CD4-positive, CD25-positive, alpha-beta regulatory T cell (primary cell): ENCODE measurements around the gene KIAA1217. TPM values are rescaled to one million over a fixed set of nuclear protein-coding genes. Genes with fewer than 3 reads are reported as not detected.

ENCODE experiments used
- ATAC-seq, 2 donors: fragments of 150-1000 bp; cut with Tn5 transposase; one replicate each; pipeline ENCODE4 v1.10.0; 2021; ENCODE audit warnings: low read depth in 2 of 2, moderate number of reproducible peaks in 2 of 2, moderate library complexity in 1 of 2
- DNase-seq, 3 donors: peaks; one replicate each; pipeline versions ENCODE4 v3.0.0 to v3.0.0-alpha.2; 2012 to 2022; ENCODE audit warnings: mixed read lengths in 1 of 3
- H3K27ac ChIP-seq: one replicate; pipeline ENCODE4 v1.7.0; 2013; ENCODE audit warnings: mild to moderate bottlenecking, low read length; ENCODE audit not compliant: insufficient read depth, poor library complexity, severe bottlenecking
- H3K27me3 ChIP-seq: one replicate; pipeline ENCODE4 v1.7.0; 2013; ENCODE audit warnings: low read length; ENCODE audit not compliant: control insufficient read depth, insufficient read depth
- H3K36me3 ChIP-seq: one replicate; pipeline ENCODE4 v1.7.0; 2013; ENCODE audit warnings: mild to moderate bottlenecking, low read length, moderate library complexity; ENCODE audit not compliant: control insufficient read depth, insufficient read depth
- H3K4me1 ChIP-seq: 2 replicates; pipeline ENCODE4 v1.7.0; 2013; ENCODE audit warnings: mild to moderate bottlenecking, low read length; ENCODE audit not compliant: insufficient read depth, control insufficient read depth, poor library complexity, severe bottlenecking
- H3K4me3 ChIP-seq: one replicate; pipeline ENCODE4 v1.7.0; 2013; ENCODE audit warnings: low read depth, mild to moderate bottlenecking, low read length, moderate library complexity
- H3K9me3 ChIP-seq, 2 experiments: 1 replicate in 1 of 2; 2 replicates in 1 of 2; pipeline ENCODE4 v1.7.0; 2013; ENCODE audit warnings: low read length in 2 of 2, mild to moderate bottlenecking in 1 of 2, moderate library complexity in 1 of 2; ENCODE audit not compliant: control insufficient read depth in 2 of 2
- H3K27ac Mint-ChIP-seq, 3 donors: one replicate each; pipeline ENCODE4 v1.8.0; 2020 to 2022; ENCODE audit warnings: mild to moderate bottlenecking in 3 of 3, mixed read lengths in 3 of 3, moderate library complexity in 2 of 3
- H3K27me3 Mint-ChIP-seq: one replicate; pipeline ENCODE4 v1.8.0; 2022; ENCODE audit warnings: mild to moderate bottlenecking, mixed read lengths
- H3K36me3 Mint-ChIP-seq: one replicate; pipeline ENCODE4 v1.8.0; 2020; ENCODE audit warnings: mixed read lengths
- H3K4me1 Mint-ChIP-seq, 4 donors: one replicate each; pipeline ENCODE4 v1.8.0; 2020 to 2022; ENCODE audit warnings: mixed read lengths in 4 of 4, mild to moderate bottlenecking in 1 of 4
- H3K4me3 Mint-ChIP-seq, 4 donors: one replicate each; pipeline ENCODE4 v1.8.0; 2020 to 2022; ENCODE audit warnings: mild to moderate bottlenecking in 4 of 4, mixed read lengths in 4 of 4, moderate library complexity in 3 of 4
- H3K9me3 Mint-ChIP-seq, 7 donors: one replicate each; pipeline ENCODE4 v1.8.0; 2020 to 2022; ENCODE audit warnings: mixed read lengths in 7 of 7, mild to moderate bottlenecking in 3 of 7, moderate library complexity in 2 of 7
- polyA plus RNA-seq, 4 donors: library from polyadenylated mRNA; unstranded; fragments of 300-500 nt; fragmentation: Illumina TruSeq; gene quantifications; one replicate each; pipeline ENCODE4 v1.2.3, GENCODE V29; 2021
- total RNA-seq: library from RNA; stranded (reverse); gene quantifications from one replicate; pipeline ENCODE4 v1.2.3, GENCODE V29; 2022

The KIAA1217 gene
- total and polyA plus RNA-seq, 5 donors from 2014 or later = 0.10 TPM; not detected in 4

- Mint-ChIP-seq H3K27ac (no peak overlapping the region), H3K4me1 (peaks cover 0 to 14% (median 5%) of the 10 kb centered on the region in 4 donors), H3K27me3 (peaks cover 40% of the 10 kb centered on the region), H3K9me3 (peaks cover 0 to 4% (median 2%) of the 10 kb centered on the region in 7 donors), H3K36me3 (no peaks in the 10 kb centered on the region), H3K4me3 (peak overlapping the region in 1 of 4 donors; percentile 62)
- H3K4me3 ChIP-seq = no peak overlapping the region
- peaks cover 10% of the 10 kb centered on the region for H3K27me3 ChIP-seq
- H3K27ac ChIP-seq = no peak overlapping the region
- H3K9me3 ChIP-seq = no peaks in the 10 kb centered on the region
- no peak for ATAC-seq
- DNase-seq = no peak
- H3K36me3 ChIP-seq = no peaks in the 10 kb centered on the region
- no peaks in the 10 kb centered on the region for H3K4me1 ChIP-seq
Observed at GRCh38 chr10:24209946-24210491, 1.1 kb downstream of the KIAA1217 start.

- peaks cover 0 to 4% (median 2%) of the 10 kb centered on the region in 7 donors for H3K9me3 Mint-ChIP-seq
Observed at GRCh38 chr10:24210501-24210900, 1.6 kb downstream of the KIAA1217 start.

GRCh38 chr10:24213266-24213665 lies 4.3 kb downstream of the KIAA1217 start:
- Mint-ChIP-seq H3K27me3 (peaks cover 22% of the 10 kb centered on the region), H3K27ac (no peak overlapping the region)

More at GRCh38 chr10:24210501-24210900, 1.6 kb downstream of the KIAA1217 start:
- Mint-ChIP-seq H3K36me3 (no peaks in the 10 kb centered on the region), H3K27ac (no peak overlapping the region), H3K27me3 (peaks cover 40% of the 10 kb centered on the region), H3K4me1 (peaks cover 0 to 14% (median 5%) of the 10 kb centered on the region in 4 donors), H3K4me3 (no peak overlapping the region)
- no peaks in the 10 kb centered on the region for H3K4me1 ChIP-seq
- H3K27ac ChIP-seq = no peak overlapping the region
- H3K36me3 ChIP-seq = no peaks in the 10 kb centered on the region
- no peaks in the 10 kb centered on the region for H3K9me3 ChIP-seq
- no peak for ATAC-seq
- no peak for DNase-seq
- peaks cover 10% of the 10 kb centered on the region for H3K27me3 ChIP-seq
- no peak overlapping the region for H3K4me3 ChIP-seq

GRCh38 chr10:24213881-24214280 lies 4.9 kb downstream of the KIAA1217 start:
- peaks cover 5% of the 10 kb centered on the region for H3K27me3 ChIP-seq
- peaks cover 17% of the 10 kb centered on the region for H3K27me3 Mint-ChIP-seq
- H3K9me3 Mint-ChIP-seq = peaks cover 0 to 3% (median 2%) of the 10 kb centered on the region in 7 donors
- no peaks in the 10 kb centered on the region for H3K4me1 ChIP-seq
- no peaks in the 10 kb centered on the region for H3K36me3 ChIP-seq
- H3K9me3 ChIP-seq = no peaks in the 10 kb centered on the region
- H3K4me1 Mint-ChIP-seq = peaks cover 0 to 7% (median 5%) of the 10 kb centered on the region in 4 donors
- ATAC-seq (no peak), DNase-seq (no peak)
- H3K4me3 Mint-ChIP-seq = no peak overlapping the region
- no peak overlapping the region for H3K4me3 ChIP-seq
- no peak overlapping the region for H3K27ac ChIP-seq
- H3K27ac Mint-ChIP-seq = no peak overlapping the region
- no peaks in the 10 kb centered on the region for H3K36me3 Mint-ChIP-seq

More at GRCh38 chr10:24213266-24213665, 4.3 kb downstream of the KIAA1217 start:
- H3K4me1 ChIP-seq = no peaks in the 10 kb centered on the region
- no peak overlapping the region for H3K4me3 ChIP-seq
- Mint-ChIP-seq H3K9me3 (peaks cover 0 to 3% (median 2%) of the 10 kb centered on the region in 7 donors), H3K4me3 (no peak overlapping the region), H3K4me1 (peaks cover 0 to 11% (median 5%) of the 10 kb centered on the region in 4 donors), H3K36me3 (no peaks in the 10 kb centered on the region)
- H3K9me3 ChIP-seq = no peaks in the 10 kb centered on the region
- ATAC-seq = no peak
- no peaks in the 10 kb centered on the region for H3K36me3 ChIP-seq
- DNase-seq = no peak
- H3K27me3 ChIP-seq = peaks cover 6% of the 10 kb centered on the region
- no peak overlapping the region for H3K27ac ChIP-seq

GRCh38 chr10:24214762-24215161 lies 5.8 kb downstream of the KIAA1217 start:
- H3K36me3 Mint-ChIP-seq = no peaks in the 10 kb centered on the region
- no peaks in the 10 kb centered on the region for H3K4me1 Mint-ChIP-seq
- Histone ChIP-seq H3K4me1 (no peaks in the 10 kb centered on the region), H3K27me3 (peaks cover 5% of the 10 kb centered on the region), H3K9me3 (no peaks in the 10 kb centered on the region), H3K4me3 (no peak overlapping the region), H3K36me3 (no peaks in the 10 kb centered on the region), H3K27ac (no peak overlapping the region)
- H3K9me3 Mint-ChIP-seq = peaks cover 0 to 3% (median 2%) of the 10 kb centered on the region in 7 donors
- H3K4me3 Mint-ChIP-seq = no peak overlapping the region
- peaks cover 10% of the 10 kb centered on the region for H3K27me3 Mint-ChIP-seq
- ATAC-seq (no peak), DNase-seq (no peak)
- no peak overlapping the region for H3K27ac Mint-ChIP-seq

GRCh38 chr10:24215196-24215595 lies 6.3 kb downstream of the KIAA1217 start:
- Histone ChIP-seq H3K4me1 (no peaks in the 10 kb centered on the region), H3K9me3 (no peaks in the 10 kb centered on the region), H3K36me3 (no peaks in the 10 kb centered on the region), H3K27me3 (peaks cover 3% of the 10 kb centered on the region), H3K27ac (no peak overlapping the region), H3K4me3 (no peak overlapping the region)
- Mint-ChIP-seq H3K27ac (no peak overlapping the region), H3K9me3 (peaks cover 0 to 3% (median 0%) of the 10 kb centered on the region in 7 donors), H3K36me3 (no peaks in the 10 kb centered on the region), H3K4me1 (no peaks in the 10 kb centered on the region), H3K27me3 (peaks cover 6% of the 10 kb centered on the region), H3K4me3 (no peak overlapping the region)
- DNase-seq = no peak
- ATAC-seq = no peak

- H3K27ac Mint-ChIP-seq = no peak overlapping the region
- H3K27me3 Mint-ChIP-seq = peaks cover 6% of the 10 kb centered on the region
- H3K36me3 ChIP-seq = no peaks in the 10 kb centered on the region
- no peaks in the 10 kb centered on the region for H3K4me1 ChIP-seq
- ATAC-seq (no peak), DNase-seq (no peak)
- H3K27me3 ChIP-seq = peaks cover under 1% of the 10 kb centered on the region
- no peak overlapping the region for H3K27ac ChIP-seq
- H3K36me3 Mint-ChIP-seq = no peaks in the 10 kb centered on the region
- H3K4me1 Mint-ChIP-seq = no peaks in the 10 kb centered on the region
- peaks cover 0 to 3% (median 0%) of the 10 kb centered on the region in 7 donors for H3K9me3 Mint-ChIP-seq
- H3K9me3 ChIP-seq = no peaks in the 10 kb centered on the region
- no peak overlapping the region for H3K4me3 Mint-ChIP-seq
- H3K4me3 ChIP-seq = no peak overlapping the region
Observed at GRCh38 chr10:24215603-24216002, 6.7 kb downstream of the KIAA1217 start.

GRCh38 chr10:24219963-24220362 lies 11.0 kb downstream of the KIAA1217 start:
- no peaks in the 10 kb centered on the region for H3K36me3 Mint-ChIP-seq
- ATAC-seq (no peak), DNase-seq (no peak)
- H3K27ac Mint-ChIP-seq = no peak overlapping the region
- Histone ChIP-seq H3K27ac (no peak overlapping the region), H3K27me3 (no peaks in the 10 kb centered on the region), H3K9me3 (no peaks in the 10 kb centered on the region), H3K36me3 (no peaks in the 10 kb centered on the region), H3K4me3 (no peak overlapping the region), H3K4me1 (no peaks in the 10 kb centered on the region)
- peaks cover 0 to 2% (median 0%) of the 10 kb centered on the region in 7 donors for H3K9me3 Mint-ChIP-seq
- H3K4me1 Mint-ChIP-seq = no peaks in the 10 kb centered on the region
- H3K4me3 Mint-ChIP-seq = no peak overlapping the region
- no peaks in the 10 kb centered on the region for H3K27me3 Mint-ChIP-seq
